Measurements from ENCODE around the gene ZSCAN10.

DNA sequence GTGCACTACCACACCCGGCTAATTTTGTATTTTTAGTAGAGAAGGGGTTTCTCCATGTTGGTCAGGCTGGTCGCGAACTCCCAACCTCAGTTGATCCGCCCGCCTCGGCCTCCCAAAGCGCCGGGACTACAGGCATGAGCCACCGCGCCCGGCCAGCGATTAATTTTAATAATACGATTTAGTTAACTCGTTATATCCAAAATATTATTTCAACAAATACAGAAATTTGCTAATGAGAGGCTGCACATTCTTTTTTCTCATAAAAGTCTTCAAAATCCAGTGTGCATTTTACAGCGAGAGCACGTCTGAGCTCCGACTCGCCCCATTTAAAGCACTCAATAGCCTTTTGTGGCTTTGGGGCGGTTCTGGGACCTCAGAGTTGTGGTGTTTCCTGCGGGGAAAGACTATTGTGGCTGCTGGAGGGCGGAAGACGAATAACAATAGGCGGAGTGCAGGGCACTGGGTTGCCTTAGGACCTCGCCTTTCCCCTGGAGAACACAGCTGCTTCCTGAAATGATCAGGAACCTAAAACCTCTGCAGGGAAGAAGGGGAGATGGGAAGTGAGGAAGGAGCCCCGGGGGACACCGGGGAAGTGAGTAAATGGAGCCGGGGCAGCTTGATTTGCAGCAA lies 2.9 kb upstream of the ZSCAN10 start:
- TF ChIP-seq CTCF (IDR thresholded peaks at IDR 0.05) (no peak), POLR2A (IDR thresholded peaks at IDR 0.05) (no peak)

Measured in gastroesophageal sphincter (tissue), 3 donors.